ENCODE results near the gene RPL6.
"Not testable (repeated sequence)": the region's sequence is repeated elsewhere in the genome, so short reads cannot be mapped to it uniquely, and the experiment has no call there.

RPL6 gene

GRCh38 chr12:112401054-112401453, 8.4 kb downstream of the RPL6 start:
- H3K27me3 ChIP-seq = no peaks in the 10 kb centered on the region
- H3K4me3 ChIP-seq (ENCODE audit: low read depth, low read length) = no peak overlapping the region
- DNase-seq = no peak
- H3K36me3 ChIP-seq = peaks cover 21% of the 10 kb centered on the region
- H3K9me3 ChIP-seq = no peaks in the 10 kb centered on the region
- no peaks in the 10 kb centered on the region for H3K4me1 ChIP-seq
- TF ChIP-seq CTCF (IDR thresholded peaks at IDR 0.05; ENCODE audit: low read depth, low read length) = no peak

- DNase-seq = no peak
- H3K4me3 ChIP-seq (ENCODE audit: low read depth, low read length) = no peak overlapping the region
- H3K27me3 ChIP-seq = no peaks in the 10 kb centered on the region
- no peaks in the 10 kb centered on the region for H3K36me3 ChIP-seq
- H3K9me3 ChIP-seq = no peaks in the 10 kb centered on the region; the same call in 1 of the 2 replicates
- no peaks in the 10 kb centered on the region for H3K4me1 ChIP-seq
- no peak for TF ChIP-seq CTCF (IDR thresholded peaks at IDR 0.05; ENCODE audit: low read depth, low read length)
Observed at GRCh38 chr12:112393328-112393727, 16.1 kb downstream of the RPL6 start.

GRCh38 chr12:112389922-112390654, 19.3 kb downstream of the RPL6 start:
- not testable (repeated sequence) for H3K4me3 ChIP-seq (ENCODE audit: low read depth, low read length); DNase-seq; H3K27me3 ChIP-seq; H3K36me3 ChIP-seq; H3K9me3 ChIP-seq; H3K4me1 ChIP-seq

- TF ChIP-seq CTCF (IDR thresholded peaks at IDR 0.05; ENCODE audit: low read depth, low read length) = no peak
- H3K4me3 ChIP-seq (ENCODE audit: low read depth, low read length) = no peak overlapping the region
- no peaks in the 10 kb centered on the region for H3K27me3 ChIP-seq
- peaks cover 5% of the 10 kb centered on the region; the same call in 1 of the 2 replicates for H3K4me1 ChIP-seq
- no peaks in the 10 kb centered on the region for H3K36me3 ChIP-seq
- no peak for DNase-seq
- no peaks in the 10 kb centered on the region; the same call in 1 of the 2 replicates for H3K9me3 ChIP-seq
Observed at GRCh38 chr12:112389228-112389627, 20.2 kb downstream of the RPL6 start.

GRCh38 chr12:112386726-112387125, 22.7 kb downstream of the RPL6 start:
- no peak for TF ChIP-seq CTCF (IDR thresholded peaks at IDR 0.05; ENCODE audit: low read depth, low read length)
- Histone ChIP-seq H3K27me3 (no peaks in the 10 kb centered on the region), H3K4me3 (ENCODE audit: low read depth, low read length) (no peak overlapping the region), H3K9me3 (no peaks in the 10 kb centered on the region; the same call in 1 of the 2 replicates), H3K36me3 (no peaks in the 10 kb centered on the region), H3K4me1 (peaks cover 5% of the 10 kb centered on the region; the same call in 1 of the 2 replicates)
- DNase-seq = no peak

GRCh38 chr12:112382866-112383265, 26.5 kb downstream of the RPL6 start:
- DNase-seq = no peak
- H3K27me3 ChIP-seq = no peaks in the 10 kb centered on the region
- H3K4me1 ChIP-seq = peaks cover 5% of the 10 kb centered on the region; the same call in 1 of the 2 replicates
- H3K4me3 ChIP-seq (ENCODE audit: low read depth, low read length) = peak overlapping the region; percentile 87
- TF ChIP-seq CTCF (IDR thresholded peaks at IDR 0.05; ENCODE audit: low read depth, low read length) = no peak
- no peaks in the 10 kb centered on the region for H3K9me3 ChIP-seq
- H3K36me3 ChIP-seq = no peaks in the 10 kb centered on the region
